HEK293 (cell line): ENCODE measurements around the gene MT1A.

ENCODE experiments used
- CTCF ChIA-PET: fragments of 350-600 bp; formaldehyde crosslinking; extraction: SDS; loops from one replicate; lab custom pipeline; 2021; ENCODE audit warnings: antibody characterized with exemption; lab: Yijun Ruan, JAX
- POLR2A ChIA-PET: fragments of 300-600 bp; formaldehyde crosslinking; extraction: SDS; loops from one replicate; lab custom pipeline; 2020; ENCODE audit warnings: antibody characterized with exemption, inconsistent platforms; lab: Yijun Ruan, JAX
- H3K27ac ChIP-seq: fragments of 200-500 bp; sonication (Bioruptor generic); 2 replicates; pipeline ENCODE4 v1.5.1; 2014; ENCODE audit warnings: low read depth, low read length, control low read depth, inconsistent platforms; ENCODE audit errors: extremely low read depth
- H3K36me3 ChIP-seq, 2 experiments: fragments of 200-500 bp in 1 of 2; sonication (Bioruptor generic) in 1 of 2; 1 replicate in 1 of 2; 2 replicates in 1 of 2; pipeline ENCODE4 v1.5.1; 2014 to 2017; ENCODE audit warnings: inconsistent platforms in 2 of 2, low read length in 2 of 2; ENCODE audit not compliant: control insufficient read depth in 2 of 2, insufficient read depth in 1 of 2
- H3K4me1 ChIP-seq: fragments of 200-500 bp; sonication (Bioruptor generic); 2 replicates; pipeline ENCODE4 v1.5.1; 2014; ENCODE audit warnings: mild to moderate bottlenecking, low read length, inconsistent platforms; ENCODE audit not compliant: control insufficient read depth, insufficient read depth
- H3K4me3 ChIP-seq: 2 replicates; pipeline ENCODE4 v1.5.1; 2011; ENCODE audit warnings: low read depth, mild to moderate bottlenecking, control low read depth, low read length, moderate library complexity
- H3K9me3 ChIP-seq: fragments of 200-500 bp; sonication (Bioruptor generic); 2 replicates; pipeline ENCODE4 v1.5.1; 2014; ENCODE audit warnings: low read depth, low read length, inconsistent platforms; ENCODE audit not compliant: control insufficient read depth, insufficient read depth
- ATF2 ChIP-seq: fragments of 450-650 bp; formaldehyde crosslinking; IDR thresholded peaks from 2 replicates; pipeline ENCODE4 v1.5.1; 2016; ENCODE audit warnings: missing biosample characterization, missing genetic modification characterization, low read depth
- GLIS1 ChIP-seq: fragments of 450-650 bp; formaldehyde crosslinking; IDR thresholded peaks from 2 replicates; pipeline ENCODE4 v1.5.1; 2016; ENCODE audit warnings: missing biosample characterization, missing genetic modification characterization
- KLF9 ChIP-seq: fragments of 450-650 bp; formaldehyde crosslinking; IDR thresholded peaks from 2 replicates; pipeline ENCODE4 v1.5.1; 2016; ENCODE audit warnings: missing biosample characterization, missing genetic modification characterization, low read depth
- OVOL3 ChIP-seq: fragments of 450-650 bp; formaldehyde crosslinking; IDR thresholded peaks from 2 replicates; pipeline ENCODE4 v1.5.1; 2016; ENCODE audit warnings: missing biosample characterization, missing genetic modification characterization
- PATZ1 ChIP-seq: fragments of 450-650 bp; formaldehyde crosslinking; IDR thresholded peaks from 2 replicates; pipeline ENCODE4 v1.5.1; 2016; ENCODE audit warnings: missing biosample characterization, missing genetic modification characterization
- PRDM1 ChIP-seq: fragments of 450-650 bp; formaldehyde crosslinking; IDR thresholded peaks from 2 replicates; pipeline ENCODE4; 2016; ENCODE audit warnings: missing biosample characterization, missing genetic modification characterization
- SCRT2 ChIP-seq: fragments of 450-650 bp; formaldehyde crosslinking; IDR thresholded peaks from 2 replicates; pipeline ENCODE4 v1.5.1; 2016; ENCODE audit warnings: missing biosample characterization, missing genetic modification characterization
- SETDB1 ChIP-seq: IDR thresholded peaks from one replicate; pipeline ENCODE4 v1.6.1; 2017; ENCODE audit warnings: mild to moderate bottlenecking, low read length, moderate library complexity, mixed read lengths; ENCODE audit not compliant: insufficient read length
- ZBTB48 ChIP-seq: fragments of 450-650 bp; formaldehyde crosslinking; IDR thresholded peaks from 2 replicates; pipeline ENCODE4 v1.5.1; 2016; ENCODE audit warnings: missing biosample characterization, missing genetic modification characterization
- ZNF132 ChIP-seq: fragments of 450-650 bp; formaldehyde crosslinking; IDR thresholded peaks from 2 replicates; pipeline ENCODE4 v1.5.1; 2017; ENCODE audit warnings: missing biosample characterization, missing genetic modification characterization, borderline replicate concordance
- ZNF140 ChIP-seq: fragments of 450-650 bp; formaldehyde crosslinking; IDR thresholded peaks from 2 replicates; pipeline ENCODE4 v1.5.1; 2016; ENCODE audit warnings: missing biosample characterization, missing genetic modification characterization
- ZNF19 ChIP-seq: fragments of 450-650 bp; formaldehyde crosslinking; IDR thresholded peaks from 2 replicates; pipeline ENCODE4; 2016; ENCODE audit warnings: missing biosample characterization, missing genetic modification characterization, low read depth
- ZNF211 ChIP-seq: fragments of 450-650 bp; formaldehyde crosslinking; IDR thresholded peaks from 2 replicates; pipeline ENCODE4 v1.5.1; 2016; ENCODE audit warnings: low read depth, missing biosample characterization, missing genetic modification characterization
- ZNF24 ChIP-seq: fragments of 450-650 bp; formaldehyde crosslinking; IDR thresholded peaks from 2 replicates; pipeline ENCODE4 v1.5.1; 2016; ENCODE audit warnings: missing biosample characterization, missing genetic modification characterization
- ZNF274 ChIP-seq, 2 experiments: fragments of 200-500 bp in 1 of 2; fragments of 450-650 bp in 1 of 2; sonication (Bioruptor generic) in 1 of 2; formaldehyde crosslinking in 1 of 2; IDR thresholded peaks; 2 replicates each; pipeline versions ENCODE4 v1.5.1 to v1.6.1; 2014 to 2016; ENCODE audit warnings: borderline replicate concordance in 1 of 2, inconsistent platforms in 1 of 2, low read length in 1 of 2, missing biosample characterization in 1 of 2, missing genetic modification characterization in 1 of 2
- ZNF341 ChIP-seq: fragments of 450-650 bp; formaldehyde crosslinking; IDR thresholded peaks from 2 replicates; pipeline ENCODE4; 2016; ENCODE audit warnings: low read depth, missing biosample characterization, missing genetic modification characterization
- ZNF366 ChIP-seq: fragments of 450-650 bp; formaldehyde crosslinking; conservative IDR thresholded peaks from 2 replicates; pipeline ENCODE4 v1.5.1; 2016; ENCODE audit warnings: missing biosample characterization, missing genetic modification characterization
- ZNF398 ChIP-seq: fragments of 450-650 bp; formaldehyde crosslinking; IDR thresholded peaks from 2 replicates; pipeline ENCODE4 v1.5.1; 2017; ENCODE audit warnings: missing biosample characterization, missing genetic modification characterization
- ZNF416 ChIP-seq: fragments of 450-650 bp; formaldehyde crosslinking; IDR thresholded peaks from 2 replicates; pipeline ENCODE4 v1.5.1; 2016; ENCODE audit warnings: missing biosample characterization, missing genetic modification characterization
- ZNF449 ChIP-seq: fragments of 450-650 bp; formaldehyde crosslinking; IDR thresholded peaks from 2 replicates; pipeline ENCODE4 v1.5.1; 2017; ENCODE audit warnings: missing biosample characterization, mild to moderate bottlenecking, missing genetic modification characterization, moderate library complexity
- ZNF473 ChIP-seq: fragments of 450-650 bp; formaldehyde crosslinking; IDR thresholded peaks from 2 replicates; pipeline ENCODE4 v1.5.1; 2017; ENCODE audit warnings: missing biosample characterization, missing genetic modification characterization
- ZNF488 ChIP-seq: fragments of 450-650 bp; formaldehyde crosslinking; IDR thresholded peaks from 2 replicates; pipeline ENCODE4 v1.5.1; 2016; ENCODE audit warnings: missing biosample characterization, missing genetic modification characterization
- ZNF501 ChIP-seq: fragments of 450-650 bp; formaldehyde crosslinking; IDR thresholded peaks from 2 replicates; pipeline ENCODE4 v1.5.1; 2016; ENCODE audit warnings: missing biosample characterization, missing genetic modification characterization
- ZNF521 ChIP-seq: fragments of 450-650 bp; formaldehyde crosslinking; IDR thresholded peaks from 2 replicates; pipeline ENCODE4 v1.5.1; 2017; ENCODE audit warnings: missing biosample characterization, mild to moderate bottlenecking, missing genetic modification characterization
- ZNF529 ChIP-seq: fragments of 450-650 bp; formaldehyde crosslinking; IDR thresholded peaks from 2 replicates; pipeline ENCODE4 v1.5.1; 2017; ENCODE audit warnings: missing genetic modification characterization, missing biosample characterization; ENCODE audit not compliant: insufficient replicate concordance
- ZNF548 ChIP-seq: fragments of 450-650 bp; formaldehyde crosslinking; IDR thresholded peaks from 2 replicates; pipeline ENCODE4 v1.5.1; 2016; ENCODE audit warnings: missing biosample characterization, missing genetic modification characterization
- ZNF623 ChIP-seq: fragments of 450-650 bp; formaldehyde crosslinking; IDR thresholded peaks from 2 replicates; pipeline ENCODE4 v1.5.1; 2016; ENCODE audit warnings: missing biosample characterization, missing genetic modification characterization
- ZNF658 ChIP-seq: fragments of 450-650 bp; formaldehyde crosslinking; IDR thresholded peaks from 2 replicates; pipeline ENCODE4; 2016; ENCODE audit warnings: missing biosample characterization, missing genetic modification characterization
- ZNF704 ChIP-seq: fragments of 450-650 bp; formaldehyde crosslinking; IDR thresholded peaks from 2 replicates; pipeline ENCODE4 v1.5.1; 2016; ENCODE audit warnings: missing biosample characterization, missing genetic modification characterization
- ZNF785 ChIP-seq: fragments of 450-650 bp; formaldehyde crosslinking; IDR thresholded peaks from 2 replicates; pipeline ENCODE4 v1.5.1; 2016; ENCODE audit warnings: missing biosample characterization, missing genetic modification characterization

The MT1A gene

GRCh38 chr16:56620339-56620897, 18.0 kb upstream of the MT1A start:
- Histone ChIP-seq H3K4me3 (no peak overlapping the region), H3K27ac (no peak overlapping the region), H3K9me3 (no peaks in the 10 kb centered on the region), H3K4me1 (no peaks in the 10 kb centered on the region), H3K36me3 (no peaks in the 10 kb centered on the region)
- ChIA-PET CTCF (interaction anchor here (1.2 kb wide), 1 partner anchor 9 kb away, joined by 4 read pairs; no protein-coding TSS in a partner anchor), POLR2A (interaction anchor here (0.6 kb wide), 1 partner anchor 93 kb away, joined by 3 read pairs; no protein-coding TSS in a partner anchor)
- TF ChIP-seq ZNF416 (tag by site-specific recombination): no peak
- TF ChIP-seq ZNF521: no peak
- no peak for TF ChIP-seq ATF2 (tag by site-specific recombination)
- peak; percentile 31; the same call in 1 of the 2 replicates for TF ChIP-seq PATZ1
- TF ChIP-seq ZNF341: no peak
- TF ChIP-seq PRDM1 (tag by site-specific recombination): no peak
- TF ChIP-seq KLF9 (tag by site-specific recombination): 0 out of 2 replicates have a peak, but pooled peaks have one; percentile 14
- TF ChIP-seq ZBTB48: no peak
- no peak for TF ChIP-seq ZNF623 (tag by site-specific recombination)
- TF ChIP-seq ZNF19: no peak
- no peak for TF ChIP-seq ZNF211 (tag by site-specific recombination)
- TF ChIP-seq ZNF132: no peak
- TF ChIP-seq OVOL3 (tag by site-specific recombination): no peak
- no peak for TF ChIP-seq ZNF473 (tag by site-specific recombination)
- no peak for TF ChIP-seq ZNF548
- TF ChIP-seq ZNF529: no peak
- TF ChIP-seq SCRT2 (tag by site-specific recombination): no peak
- TF ChIP-seq ZNF366: peak; percentile 80
- no peak for TF ChIP-seq ZNF488 (tag by site-specific recombination)
- no peak for TF ChIP-seq ZNF704
- TF ChIP-seq SETDB1: no peak
- TF ChIP-seq ZNF501 (tag by site-specific recombination): no peak
- no peak for TF ChIP-seq ZNF658
- TF ChIP-seq ZNF24 (tag by site-specific recombination): no peak
- peak; percentile 63 for TF ChIP-seq ZNF398 (tag by site-specific recombination)
- TF ChIP-seq ZNF274 (IDR thresholded peaks at IDR 0.05; ENCODE audit: low read length): no peak
- no peak for TF ChIP-seq ZNF274 (tag by site-specific recombination; IDR thresholded peaks at IDR 0.05; ENCODE audit: borderline replicate concordance)
- TF ChIP-seq ZNF140 (tag by site-specific recombination): no peak
- TF ChIP-seq ZNF449 (tag by site-specific recombination): peak; percentile 22; the same call in 1 of the 2 replicates
- TF ChIP-seq GLIS1 (tag by site-specific recombination): peak; percentile 68
- TF ChIP-seq ZNF785 (tag by site-specific recombination): no peak
